GM12873 (cell line): ENCODE data around the gene PQBP1.
A peak's percentile ranks its signal among the peaks of the same experiment; 100 is the strongest.

Experiments used
- CTCF ChIP-seq: IDR thresholded peaks from 2 replicates; pipeline ENCODE4 v1.5.1; 2012; ENCODE audit warnings: low read depth, mild to moderate bottlenecking, moderate library complexity, low read length, control low read depth; ENCODE audit not compliant: insufficient read depth; ENCODE audit errors: missing control alignments

The PQBP1 gene

GRCh38 chrX:48890934-48891401 is 6.8 kb upstream of the PQBP1 start:
- no peak for TF ChIP-seq CTCF

- TF ChIP-seq CTCF, result peak; percentile 44
These were observed 6.1 kb upstream of the PQBP1 start for GRCh38 chrX:48891402-48892288.

- no peak for TF ChIP-seq CTCF
These were observed 4.8 kb upstream of the PQBP1 start for GRCh38 chrX:48892896-48893295.

GRCh38 chrX:48893556-48894348 is 4.0 kb upstream of the PQBP1 start:
- no peak for TF ChIP-seq CTCF

GRCh38 chrX:48894891-48895290 is 2.8 kb upstream of the PQBP1 start:
- TF ChIP-seq CTCF, result no peak

- TF ChIP-seq CTCF, result no peak
These were observed 1.1 kb upstream of the PQBP1 start for GRCh38 chrX:48896611-48897011.

GRCh38 chrX:48897157-48897624 is 539 bp upstream of the PQBP1 start:
- no peak for TF ChIP-seq CTCF
